Colonic mucosa (tissue), 4 donors: ENCODE measurements around the gene CCDC34. TPM values are rescaled to one million over a fixed set of nuclear protein-coding genes. Genes with fewer than 3 reads are reported as not detected.

ENCODE experiments used
- DNase-seq: peaks from one replicate; pipeline ENCODE4 v3.0.0-alpha.2; 2020
- H3K27ac ChIP-seq: fragments of 200-600 bp; one replicate; pipeline ENCODE4 v1.8.0; 2021
- H3K27me3 ChIP-seq: fragments of 200-600 bp; one replicate; pipeline ENCODE4 v1.8.0; 2021
- H3K36me3 ChIP-seq: fragments of 200-600 bp; one replicate; pipeline ENCODE4 v1.8.0; 2021
- H3K4me1 ChIP-seq: fragments of 200-600 bp; one replicate; pipeline ENCODE4 v1.8.0; 2021; ENCODE audit warnings: mild to moderate bottlenecking
- H3K4me3 ChIP-seq: fragments of 200-600 bp; one replicate; pipeline ENCODE4 v1.8.0; 2021
- H3K9ac ChIP-seq, 2 donors: one replicate each; pipeline ENCODE4 v1.7.0; 2013; ENCODE audit warnings: control low read depth in 2 of 2, low read depth in 2 of 2, low read length in 2 of 2
- H3K9me3 ChIP-seq: fragments of 200-600 bp; one replicate; pipeline ENCODE4 v1.8.0; 2021
- intact Hi-C: fragments of 100-400 bp; cut with DNase I; formaldehyde crosslinking; loops from one replicate; pipeline ENCODE4 v1.14.1; 2022
- total RNA-seq, 2 donors: library from RNA; stranded (reverse); fragmentation: NEBNext Ultra II Directional in 1 of 2; extraction: Animal tissue kit (Norgen Biotek cat#: 25700) in 1 of 2; gene quantifications; one replicate each; pipeline ENCODE4 v1.2.1, GENCODE V29; 2021
- TF ChIP-seq, protein P1 (sequence below): fragments of 200-600 bp; IDR thresholded peaks from one replicate; pipeline ENCODE4 v1.8.0; 2022; ENCODE audit warnings: antibody characterized with exemption, mild to moderate bottlenecking
- donor health status: healthy.
- donor health status: DM: no; HTN: no; CAD: no.
- donor health status: DM: no; HTN: no; CAD: no.

Gene CCDC34
- total RNA-seq, 2 donors from 2014 or later, result 10.2 to 25.6 TPM

- H3K27ac ChIP-seq, result no peak overlapping the region
- DNase-seq, result no peak
- H3K9me3 ChIP-seq, result no peaks in the 10 kb centered on the region
- TF ChIP-seq, protein P1, sequence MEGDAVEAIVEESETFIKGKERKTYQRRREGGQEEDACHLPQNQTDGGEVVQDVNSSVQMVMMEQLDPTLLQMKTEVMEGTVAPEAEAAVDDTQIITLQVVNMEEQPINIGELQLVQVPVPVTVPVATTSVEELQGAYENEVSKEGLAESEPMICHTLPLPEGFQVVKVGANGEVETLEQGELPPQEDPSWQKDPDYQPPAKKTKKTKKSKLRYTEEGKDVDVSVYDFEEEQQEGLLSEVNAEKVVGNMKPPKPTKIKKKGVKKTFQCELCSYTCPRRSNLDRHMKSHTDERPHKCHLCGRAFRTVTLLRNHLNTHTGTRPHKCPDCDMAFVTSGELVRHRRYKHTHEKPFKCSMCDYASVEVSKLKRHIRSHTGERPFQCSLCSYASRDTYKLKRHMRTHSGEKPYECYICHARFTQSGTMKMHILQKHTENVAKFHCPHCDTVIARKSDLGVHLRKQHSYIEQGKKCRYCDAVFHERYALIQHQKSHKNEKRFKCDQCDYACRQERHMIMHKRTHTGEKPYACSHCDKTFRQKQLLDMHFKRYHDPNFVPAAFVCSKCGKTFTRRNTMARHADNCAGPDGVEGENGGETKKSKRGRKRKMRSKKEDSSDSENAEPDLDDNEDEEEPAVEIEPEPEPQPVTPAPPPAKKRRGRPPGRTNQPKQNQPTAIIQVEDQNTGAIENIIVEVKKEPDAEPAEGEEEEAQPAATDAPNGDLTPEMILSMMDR, result no peak
- intact Hi-C loops, result no loop called here
- no peak overlapping the region for H3K4me3 ChIP-seq
- no peaks in the 10 kb centered on the region for H3K4me1 ChIP-seq
- H3K27me3 ChIP-seq, result no peaks in the 10 kb centered on the region
- H3K9ac ChIP-seq, result no peak overlapping the region
- no peaks in the 10 kb centered on the region for H3K36me3 ChIP-seq
Measured at GRCh38 chr11:27409049-27409448, 46.0 kb upstream of the CCDC34 start.

DNA sequence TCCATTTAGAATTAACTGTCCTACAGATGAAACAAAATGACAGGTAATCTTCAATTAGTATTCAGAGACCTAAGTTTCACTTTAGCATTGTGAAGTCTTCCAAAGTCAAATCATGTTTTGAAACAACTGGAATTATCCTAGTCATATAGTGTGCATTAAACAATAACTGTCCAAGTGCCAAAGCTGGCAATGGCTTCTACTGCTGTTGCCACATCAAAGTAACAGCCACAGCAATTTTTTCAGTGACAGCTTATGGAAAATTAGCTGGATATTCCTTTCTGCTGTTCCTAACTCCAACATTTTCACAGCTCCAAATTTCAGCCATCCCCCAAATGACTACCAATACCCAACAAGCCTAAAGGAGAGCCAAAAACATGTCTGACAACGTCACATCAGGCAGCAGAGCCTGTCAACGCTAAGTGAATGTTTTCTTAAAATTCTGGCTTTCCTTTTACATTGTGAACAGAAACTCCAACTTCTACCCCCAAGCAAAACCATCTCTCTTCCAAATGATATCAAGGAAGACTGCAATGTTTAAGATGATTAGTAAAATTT is 45.3 kb upstream of the CCDC34 start:
- TF ChIP-seq, protein P1, result no peak
- H3K27ac ChIP-seq, result no peak overlapping the region
- no peaks in the 10 kb centered on the region for H3K4me1 ChIP-seq
- intact Hi-C loops, result no loop called here
- no peaks in the 10 kb centered on the region for H3K36me3 ChIP-seq
- no peak overlapping the region for H3K9ac ChIP-seq
- no peak overlapping the region for H3K4me3 ChIP-seq
- no peaks in the 10 kb centered on the region for H3K9me3 ChIP-seq
- no peaks in the 10 kb centered on the region for H3K27me3 ChIP-seq
- no peak for DNase-seq

DNA sequence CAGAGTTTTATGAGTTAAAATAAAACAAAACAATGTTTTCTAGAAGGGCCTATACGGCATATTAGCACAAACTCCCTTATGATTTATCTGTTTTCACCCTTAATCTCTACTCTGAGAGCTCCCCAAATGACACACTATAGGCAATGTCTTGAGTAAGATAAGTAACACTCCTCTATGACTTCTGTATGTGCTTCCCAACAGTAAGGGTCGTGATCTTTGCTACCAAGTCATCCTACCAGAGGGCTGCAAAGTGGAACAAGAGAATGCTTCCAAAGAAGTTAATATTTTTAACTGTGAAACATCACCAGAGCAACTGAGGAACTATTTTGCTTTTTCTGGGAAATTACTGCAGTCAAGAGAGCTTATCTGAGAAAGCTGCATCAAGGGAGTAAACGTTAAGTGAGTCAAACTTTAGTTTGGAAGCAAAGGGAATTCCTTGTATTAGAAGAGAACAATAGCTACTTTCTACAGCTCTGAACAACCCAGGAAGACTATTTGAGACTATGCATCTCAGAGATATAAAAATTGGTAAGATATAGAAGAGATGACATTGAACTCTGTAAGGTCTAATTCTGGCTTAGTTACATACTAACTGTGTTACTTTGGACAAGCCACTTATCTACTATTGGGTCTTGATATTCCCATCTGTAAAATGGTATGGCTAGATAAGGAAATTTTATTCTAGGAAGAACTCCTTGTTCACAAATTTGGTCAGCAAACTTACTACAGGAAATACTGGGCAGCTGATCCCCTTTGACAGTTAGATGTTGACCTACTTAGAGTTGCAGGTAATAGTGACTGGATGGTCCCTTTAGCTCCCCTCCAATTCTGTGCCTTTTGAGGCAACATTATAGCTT is 43.7 kb upstream of the CCDC34 start:
- intact Hi-C loops, result no loop called here
- no peak for DNase-seq
- H3K9me3 ChIP-seq, result no peaks in the 10 kb centered on the region
- peaks cover 9% of the 10 kb centered on the region for H3K4me1 ChIP-seq
- no peaks in the 10 kb centered on the region for H3K36me3 ChIP-seq
- no peak overlapping the region for H3K4me3 ChIP-seq
- TF ChIP-seq, protein P1, result no peak
- no peaks in the 10 kb centered on the region for H3K27me3 ChIP-seq
- H3K9ac ChIP-seq, result no peak overlapping the region
- H3K27ac ChIP-seq, result no peak overlapping the region

- Histone ChIP-seq H3K4me1 (peaks cover 9% of the 10 kb centered on the region), H3K27me3 (no peaks in the 10 kb centered on the region), H3K9ac (no peak overlapping the region), H3K36me3 (no peaks in the 10 kb centered on the region), H3K9me3 (no peaks in the 10 kb centered on the region), H3K27ac (no peak overlapping the region), H3K4me3 (no peak overlapping the region)
- DNase-seq, result no peak
- TF ChIP-seq, protein P1, result no peak
- intact Hi-C loops, result no loop called here
Measured at GRCh38 chr11:27405134-27405533, 42.1 kb upstream of the CCDC34 start.

DNA sequence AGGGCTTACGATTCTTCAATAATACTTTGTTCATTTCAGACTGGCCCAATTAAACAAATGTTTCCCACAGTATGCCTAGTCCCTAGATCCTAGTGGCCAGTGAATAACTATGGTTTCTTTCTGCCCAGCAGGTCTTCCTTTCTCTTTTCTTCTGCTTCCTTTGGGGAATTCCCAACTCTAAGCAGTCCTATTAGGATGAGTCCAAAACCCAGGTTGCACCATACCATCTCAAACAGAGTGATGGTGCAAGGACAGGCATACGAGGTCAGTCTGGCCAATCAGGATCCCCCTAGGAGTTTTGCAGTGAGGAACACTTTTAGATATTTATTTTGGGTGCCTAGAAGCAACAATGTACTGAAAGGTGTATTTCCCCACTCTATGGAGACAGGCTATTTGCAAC is 41.4 kb upstream of the CCDC34 start:
- Histone ChIP-seq H3K4me3 (no peak overlapping the region), H3K36me3 (no peaks in the 10 kb centered on the region), H3K9ac (no peak overlapping the region), H3K27ac (no peak overlapping the region), H3K27me3 (no peaks in the 10 kb centered on the region), H3K4me1 (peaks cover 9% of the 10 kb centered on the region), H3K9me3 (no peaks in the 10 kb centered on the region)
- DNase-seq, result no peak
- TF ChIP-seq, protein P1, result no peak
- intact Hi-C loops, result no loop called here
